GM23248 (cell line): ENCODE measurements around the gene MMP24OS. TPM values are rescaled to one million over a fixed set of nuclear protein-coding genes. Genes with fewer than 3 reads are reported as not detected.

Source experiments
- DNase-seq: peaks from one replicate; pipeline ENCODE4 v3.0.0-alpha.2; 2015
- H2AFZ ChIP-seq: fragments of 200-600 bp; sonication (generic); 2 replicates; pipeline ENCODE4 v1.6.1; 2016; ENCODE audit warnings: antibody characterized with exemption
- H3F3A ChIP-seq: fragments of 200-600 bp; sonication (generic); 2 replicates; pipeline ENCODE4 v1.6.1; 2016; ENCODE audit warnings: mild to moderate bottlenecking, antibody characterized with exemption, mixed run types; ENCODE audit not compliant: insufficient read depth
- H3K27ac ChIP-seq: fragments of 200-600 bp; sonication (generic); 2 replicates; pipeline ENCODE4 v1.5.1; 2016; ENCODE audit warnings: mild to moderate bottlenecking
- H3K27me3 ChIP-seq: fragments of 200-600 bp; sonication (generic); replicated peaks from 2 replicates; pipeline ENCODE4 v1.6.1; 2016; ENCODE audit warnings: mild to moderate bottlenecking; ENCODE audit not compliant: insufficient read depth
- H3K36me3 ChIP-seq: fragments of 200-600 bp; sonication (generic); 2 replicates; pipeline ENCODE4 v1.6.1; 2016; ENCODE audit warnings: low read depth, mild to moderate bottlenecking
- H3K4me1 ChIP-seq: fragments of 200-600 bp; sonication (generic); 2 replicates; pipeline ENCODE4 v1.6.1; 2016; ENCODE audit warnings: mild to moderate bottlenecking; ENCODE audit not compliant: insufficient read depth
- H3K4me2 ChIP-seq: fragments of 200-600 bp; sonication (generic); one replicate; pipeline ENCODE4 v1.6.1; 2016; ENCODE audit warnings: mild to moderate bottlenecking; ENCODE audit not compliant: unreplicated experiment
- H3K4me3 ChIP-seq: fragments of 200-600 bp; sonication (generic); 2 replicates; pipeline ENCODE4 v1.5.1; 2016; ENCODE audit warnings: mild to moderate bottlenecking
- H3K79me2 ChIP-seq: fragments of 200-600 bp; sonication (generic); 2 replicates; pipeline ENCODE4 v1.6.1; 2016; ENCODE audit warnings: mild to moderate bottlenecking; ENCODE audit not compliant: insufficient read depth
- H3K9ac ChIP-seq: fragments of 200-600 bp; sonication (generic); 2 replicates; pipeline ENCODE4 v1.6.1; 2016; ENCODE audit warnings: mild to moderate bottlenecking
- H3K9me2 ChIP-seq: fragments of 200-600 bp; sonication (generic); 2 replicates; pipeline ENCODE4 v1.6.1; 2016; ENCODE audit warnings: mixed run types, mild to moderate bottlenecking, moderate library complexity; ENCODE audit not compliant: insufficient read depth
- H3K9me3 ChIP-seq: fragments of 200-600 bp; sonication (generic); one replicate; pipeline ENCODE4 v1.6.1; 2017; ENCODE audit warnings: low read depth
- H4K20me1 ChIP-seq: fragments of 200-600 bp; sonication (generic); 2 replicates; pipeline ENCODE4 v1.6.0; 2016; ENCODE audit not compliant: insufficient read depth
- EZH2 ChIP-seq: fragments of 200-600 bp; sonication (generic); IDR thresholded peaks from 2 replicates; pipeline ENCODE4 v1.6.1; 2018; ENCODE audit warnings: antibody characterized with exemption, mild to moderate bottlenecking; ENCODE audit not compliant: insufficient read depth, poor library complexity, severe bottlenecking
- EZH2phosphoT487 ChIP-seq: fragments of 200-600 bp; sonication (generic); IDR thresholded peaks from 2 replicates; pipeline ENCODE4 v1.6.1; 2018; ENCODE audit warnings: antibody characterized with exemption, moderate library complexity, mild to moderate bottlenecking, low read depth; ENCODE audit not compliant: insufficient read depth
- WGBS, 2 experiments: methylation state at CpG; one replicate each; pipeline ENCODE4 v1.1.6; 2015 to 2017; ENCODE audit warnings: low lambda C conversion rate in 2 of 2, low coverage in 1 of 2; ENCODE audit errors: missing lambda C conversion rate in 2 of 2; 5-methylcytosine and 5-hydroxymethylcytosine counted together
- in situ Hi-C: fragments of 300-500 bp; cut with MboI; formaldehyde crosslinking; loops from 2 replicates; pipeline ENCODE4 v1.15.0; 2020
- polyA plus RNA-seq: library from polyadenylated mRNA; unstranded; fragments of >200 nt; fragmentation: Nextera tagmentation; extraction: Ambion mirVana; gene quantifications from 2 replicates; pipeline ENCODE4 v1.2.1, GENCODE V29; 2016
- total RNA-seq: library from RNA; depleted of rRNA; stranded (reverse); fragments of >200 nt; shearing (Covaris generic); gene quantifications from 2 replicates; pipeline ENCODE4 v1.2.3, GENCODE V29; 2014

MMP24OS gene
- total and polyA plus RNA-seq, 2 experiments from 2014 or later, result 26.8 to 81.7 TPM

- DNase-seq, result peak; percentile 85
- no peak overlapping the region for H3K4me3 ChIP-seq
- no peaks in the 10 kb centered on the region for H3K79me2 ChIP-seq
- H3K36me3 ChIP-seq, result no peaks in the 10 kb centered on the region
- H3K9me2 ChIP-seq, result no peaks in the 10 kb centered on the region
- H3K4me2 ChIP-seq, result no peak overlapping the region
- H3K9ac ChIP-seq, result peak overlapping the region; percentile 32; the same call in 1 of the 2 replicates
- H2AFZ ChIP-seq, result 0 out of 2 replicates have a peak overlapping the region, but pooled peaks have one; percentile 52
- no peaks in the 10 kb centered on the region for H4K20me1 ChIP-seq
- H3F3A ChIP-seq, result peaks cover 50% of the 10 kb centered on the region
- 0 out of 2 replicates have a peak overlapping the region, but pooled peaks have one; percentile 95 for H3K27ac ChIP-seq
- in situ Hi-C loops, result loop anchor here (5.0 kb wide), 1 partner anchor 133 kb away; the partner anchor contains the start of gene GDF5
- peaks cover 68% of the 10 kb centered on the region for H3K4me1 ChIP-seq
- 26 to 33% methylated on average over 17 to 18 of the region's 18 CpGs for WGBS, 2 experiments
- TF ChIP-seq EZH2, result no peak
- TF ChIP-seq EZH2phosphoT487, result no peak
- H3K9me3 ChIP-seq, result no peaks in the 10 kb centered on the region
- no peaks in the 10 kb centered on the region for H3K27me3 ChIP-seq
These were observed 26.0 kb upstream of the MMP24OS start for GRCh38 chr20:35303735-35304491.

GRCh38 chr20:35303382-35303734, 25.4 kb upstream of the MMP24OS start:
- Histone ChIP-seq H3K4me1 (peaks cover 62% of the 10 kb centered on the region), H3K9me2 (no peaks in the 10 kb centered on the region), H3K27ac (no peak overlapping the region), H3K4me2 (no peak overlapping the region), H4K20me1 (no peaks in the 10 kb centered on the region), H3K9ac (peak overlapping the region; percentile 32; the same call in 1 of the 2 replicates), H3K79me2 (no peaks in the 10 kb centered on the region), H2AFZ (0 out of 2 replicates have a peak overlapping the region, but pooled peaks have one; percentile 52), H3F3A (peaks cover 45% of the 10 kb centered on the region), H3K36me3 (no peaks in the 10 kb centered on the region), H3K9me3 (no peaks in the 10 kb centered on the region), H3K4me3 (no peak overlapping the region), H3K27me3 (no peaks in the 10 kb centered on the region)
- WGBS, 2 experiments, result 78 to 79% methylated on average over 11 of the region's 11 CpGs
- no peak for DNase-seq
- no peak for TF ChIP-seq EZH2
- in situ Hi-C loops, result loop anchor here (5.0 kb wide), 1 partner anchor 134 kb away; the partner anchor contains the start of gene GDF5

GRCh38 chr20:35302421-35303335, 24.8 kb upstream of the MMP24OS start:
- no peaks in the 10 kb centered on the region for H3K9me2 ChIP-seq
- H3K36me3 ChIP-seq, result no peaks in the 10 kb centered on the region
- no peaks in the 10 kb centered on the region for H3K9me3 ChIP-seq
- no peak overlapping the region for H3K4me2 ChIP-seq
- TF ChIP-seq EZH2 (no peak), EZH2phosphoT487 (no peak)
- DNase-seq, result no peak
- H3K9ac ChIP-seq, result 0 out of 2 replicates have a peak overlapping the region, but pooled peaks have one; percentile 32
- H3K4me3 ChIP-seq, result no peak overlapping the region
- peaks cover 39% of the 10 kb centered on the region for H3F3A ChIP-seq
- 60% methylated on average over 6 of the region's 6 CpGs for WGBS, 2 experiments
- no peaks in the 10 kb centered on the region for H4K20me1 ChIP-seq
- peaks cover 55% of the 10 kb centered on the region for H3K4me1 ChIP-seq
- H3K27me3 ChIP-seq, result no peaks in the 10 kb centered on the region
- no peaks in the 10 kb centered on the region for H3K79me2 ChIP-seq
- in situ Hi-C loops, result loop anchor here (5.0 kb wide), 1 partner anchor 135 kb away; the partner anchor contains the start of gene GDF5
- no peak overlapping the region for H2AFZ ChIP-seq
- peak overlapping the region; percentile 24; the same call in 1 of the 2 replicates for H3K27ac ChIP-seq

GRCh38 chr20:35301426-35301825, 23.5 kb upstream of the MMP24OS start:
- Histone ChIP-seq H3K4me2 (no peak overlapping the region), H3K27ac (no peak overlapping the region)
- DNase-seq, result no peak

More at GRCh38 chr20:35301426-35301825, 23.5 kb upstream of the MMP24OS start:
- in situ Hi-C loops, result loop anchor here (5.0 kb wide), 1 partner anchor 136 kb away; the partner anchor contains the start of gene GDF5
- WGBS, 2 experiments, result 69 to 72% methylated on average over 2 of the region's 2 CpGs
- Histone ChIP-seq H3K36me3 (no peaks in the 10 kb centered on the region), H3K79me2 (no peaks in the 10 kb centered on the region), H3K9ac (no peak overlapping the region), H3K4me3 (no peak overlapping the region), H4K20me1 (no peaks in the 10 kb centered on the region), H3K9me3 (no peaks in the 10 kb centered on the region), H2AFZ (no peak overlapping the region), H3K9me2 (no peaks in the 10 kb centered on the region), H3F3A (peaks cover 26% of the 10 kb centered on the region), H3K4me1 (peaks cover 52% of the 10 kb centered on the region), H3K27me3 (no peaks in the 10 kb centered on the region)
- TF ChIP-seq EZH2 (no peak), EZH2phosphoT487 (no peak)
